Measurements from ENCODE around the gene NCF2. TPM values are rescaled to one million over a fixed set of nuclear protein-coding genes. Genes with fewer than 3 reads are reported as not detected.

The NCF2 gene
- total and polyA plus RNA-seq, 2 donors (not counting 3 experiments of a cell fraction or from before 2014, with no cell fraction given) = 0.03 TPM; not detected in 1

DNA sequence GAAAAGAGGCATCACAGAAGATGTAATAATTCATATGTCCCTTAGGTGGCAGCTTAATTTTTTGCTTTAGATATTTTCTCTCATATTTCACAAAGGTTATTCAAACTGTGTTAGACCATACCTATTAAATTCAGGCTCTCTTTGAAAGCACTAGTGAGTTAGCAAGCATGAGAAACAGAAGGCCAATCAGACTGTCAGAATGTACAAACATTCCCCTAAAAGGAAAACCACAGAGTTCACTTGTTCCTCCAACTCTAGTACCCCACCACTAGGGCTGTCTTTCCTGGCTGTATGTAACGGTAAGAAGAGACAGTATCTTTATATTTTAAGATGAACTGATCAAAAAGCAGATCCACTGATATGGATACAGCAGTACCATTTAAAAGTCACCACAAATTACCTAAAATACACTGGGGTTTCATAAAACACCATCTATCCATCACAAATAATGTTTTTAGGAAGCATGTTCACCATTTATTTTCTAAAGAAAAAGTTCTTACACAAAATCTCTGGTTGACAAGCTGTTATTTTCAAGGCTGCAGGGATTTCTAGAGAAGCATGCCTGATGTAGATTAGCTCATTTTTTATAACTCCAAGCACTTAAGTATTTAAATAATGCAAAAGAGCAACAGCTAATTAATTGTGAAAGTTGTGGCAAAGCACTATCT is 43.6 kb upstream of the NCF2 start:
- Histone ChIP-seq H3K9me3 (replicated peaks; ENCODE audit: control insufficient read depth, insufficient read depth, low read length) (no peaks in the 10 kb centered on the region), H3K79me2 (ENCODE audit: control insufficient read depth, insufficient read depth, low read length) (peaks cover 59% of the 10 kb centered on the region), H3K9me1 (replicated peaks; ENCODE audit: control insufficient read depth, extremely low read depth, insufficient read depth, low read length) (no peaks in the 10 kb centered on the region), H3K4me2 (ENCODE audit: insufficient read depth, low read length) (peak overlapping the region; percentile 94), H3K27me3 (ENCODE audit: control insufficient read depth in 2 of 2, insufficient read depth in 2 of 2, low read length in 2 of 2) (no peaks in the 10 kb centered on the region), H2AFZ (ENCODE audit: low read depth, low read length) (no peak overlapping the region), H3K9ac (replicated peaks; ENCODE audit: extremely low read depth, insufficient read depth, low read length) (peak overlapping the region; percentile 97), H3K27ac (ENCODE audit: insufficient read depth, low read depth, low read length) (peak overlapping the region; percentile 67), H3K36me3 (ENCODE audit: control insufficient read depth in 2 of 2, extremely low read depth in 1 of 2, insufficient read depth in 2 of 2, low read length in 2 of 2) (peaks cover 5 to 20% of the 10 kb centered on the region in 2 experiments), H4K20me1 (replicated peaks; ENCODE audit: control insufficient read depth, extremely low read depth, insufficient read depth, low read length) (peaks cover 4% of the 10 kb centered on the region), H3K4me3 (replicated peaks in 1 of 3; ENCODE audit: insufficient read depth in 1 of 3, low read depth in 1 of 3, low read length in 3 of 3) (peak overlapping the region; percentile 93 to 100 (median 99)), H3K4me1 (ENCODE audit: control insufficient read depth, extremely low read depth, insufficient read depth, low read length) (peaks cover 36% of the 10 kb centered on the region)
- ChIA-PET CTCF (interaction anchor here (0.6 to 5.6 kb wide), 16 partner anchors 12 to 418 kb away, joined by 3 to 46 read pairs (median 4); partner anchors contain the start of genes APOBEC4, SMG7 and TSEN15), POLR2A (no interaction called here)
- intact Hi-C loops (cut with micrococcal nuclease) (loop anchor here (2.0 to 10.0 kb wide), 3 partner anchors 51 to 1741 kb away; no protein-coding TSS in a partner anchor), dilution Hi-C loops (cut with MboI; ENCODE audit: extremely low pct_ligation_motif_present, low sequenced_read_pairs) (no loop called here)
- FAIRE-seq = peak; percentile 67
- peak; percentile 83 for DNase-seq (ENCODE audit: low read depth, low spot score)
- no peak for TF ChIP-seq JUN (IDR thresholded peaks at IDR 0.05; ENCODE audit: borderline replicate concordance, insufficient read depth, insufficient read length, low read depth)
- TF ChIP-seq POLR2AphosphoS5 (IDR thresholded peaks at IDR 0.05; ENCODE audit: insufficient read depth, low read depth, low read length) = peak; percentile 68
- TF ChIP-seq FOS (IDR thresholded peaks at IDR 0.05; ENCODE audit: borderline replicate concordance, insufficient read depth, low read length) = no peak
- TF ChIP-seq GATA2 (IDR thresholded peaks at IDR 0.05; ENCODE audit: insufficient read depth, insufficient read length, low read depth, low read length) = no peak
- TF ChIP-seq, protein P1, sequence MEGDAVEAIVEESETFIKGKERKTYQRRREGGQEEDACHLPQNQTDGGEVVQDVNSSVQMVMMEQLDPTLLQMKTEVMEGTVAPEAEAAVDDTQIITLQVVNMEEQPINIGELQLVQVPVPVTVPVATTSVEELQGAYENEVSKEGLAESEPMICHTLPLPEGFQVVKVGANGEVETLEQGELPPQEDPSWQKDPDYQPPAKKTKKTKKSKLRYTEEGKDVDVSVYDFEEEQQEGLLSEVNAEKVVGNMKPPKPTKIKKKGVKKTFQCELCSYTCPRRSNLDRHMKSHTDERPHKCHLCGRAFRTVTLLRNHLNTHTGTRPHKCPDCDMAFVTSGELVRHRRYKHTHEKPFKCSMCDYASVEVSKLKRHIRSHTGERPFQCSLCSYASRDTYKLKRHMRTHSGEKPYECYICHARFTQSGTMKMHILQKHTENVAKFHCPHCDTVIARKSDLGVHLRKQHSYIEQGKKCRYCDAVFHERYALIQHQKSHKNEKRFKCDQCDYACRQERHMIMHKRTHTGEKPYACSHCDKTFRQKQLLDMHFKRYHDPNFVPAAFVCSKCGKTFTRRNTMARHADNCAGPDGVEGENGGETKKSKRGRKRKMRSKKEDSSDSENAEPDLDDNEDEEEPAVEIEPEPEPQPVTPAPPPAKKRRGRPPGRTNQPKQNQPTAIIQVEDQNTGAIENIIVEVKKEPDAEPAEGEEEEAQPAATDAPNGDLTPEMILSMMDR (IDR thresholded peaks at IDR 0.05; ENCODE audit: extremely low read depth in 1 of 2, insufficient read depth in 1 of 2, low read depth in 1 of 2, low read length in 2 of 2) = peak in 1 of 2 donors; percentile 47
- no peak for TF ChIP-seq MYC (IDR thresholded peaks at IDR 0.05; ENCODE audit: low read depth, low read length)
- no peak for TF ChIP-seq EZH2 (IDR thresholded peaks at IDR 0.05; ENCODE audit: borderline replicate concordance, low read depth, low read length, severe bottlenecking)
- peak; percentile 59 for TF ChIP-seq POLR2A (IDR thresholded peaks at IDR 0.05; ENCODE audit: low read depth, low read length)
- TF ChIP-seq, protein P2, sequence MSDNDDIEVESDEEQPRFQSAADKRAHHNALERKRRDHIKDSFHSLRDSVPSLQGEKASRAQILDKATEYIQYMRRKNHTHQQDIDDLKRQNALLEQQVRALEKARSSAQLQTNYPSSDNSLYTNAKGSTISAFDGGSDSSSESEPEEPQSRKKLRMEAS (IDR thresholded peaks at IDR 0.05; ENCODE audit: insufficient read depth, insufficient read length) = no peak
- TSS peak; percentile 93 for BruUV-seq (replicated peaks)

Data from endothelial cell of umbilical vein (primary cell).